Stimulated activated CD4-positive, alpha-beta T cell treated with anti-CD3 and anti-CD28 coated beads, Interleukin-2, amount 100 ng/mL, for 48 hours (primary cell): ENCODE results near the gene SOX12.
"Not testable (repeated sequence)": the region's sequence is repeated elsewhere in the genome, so short reads cannot be mapped to it uniquely, and the experiment has no call there.

Experiments
- DNase-seq, 2 donors: peaks; one replicate each; pipeline ENCODE4 v3.0.0-alpha.2; 2020

Gene SOX12

DNA sequence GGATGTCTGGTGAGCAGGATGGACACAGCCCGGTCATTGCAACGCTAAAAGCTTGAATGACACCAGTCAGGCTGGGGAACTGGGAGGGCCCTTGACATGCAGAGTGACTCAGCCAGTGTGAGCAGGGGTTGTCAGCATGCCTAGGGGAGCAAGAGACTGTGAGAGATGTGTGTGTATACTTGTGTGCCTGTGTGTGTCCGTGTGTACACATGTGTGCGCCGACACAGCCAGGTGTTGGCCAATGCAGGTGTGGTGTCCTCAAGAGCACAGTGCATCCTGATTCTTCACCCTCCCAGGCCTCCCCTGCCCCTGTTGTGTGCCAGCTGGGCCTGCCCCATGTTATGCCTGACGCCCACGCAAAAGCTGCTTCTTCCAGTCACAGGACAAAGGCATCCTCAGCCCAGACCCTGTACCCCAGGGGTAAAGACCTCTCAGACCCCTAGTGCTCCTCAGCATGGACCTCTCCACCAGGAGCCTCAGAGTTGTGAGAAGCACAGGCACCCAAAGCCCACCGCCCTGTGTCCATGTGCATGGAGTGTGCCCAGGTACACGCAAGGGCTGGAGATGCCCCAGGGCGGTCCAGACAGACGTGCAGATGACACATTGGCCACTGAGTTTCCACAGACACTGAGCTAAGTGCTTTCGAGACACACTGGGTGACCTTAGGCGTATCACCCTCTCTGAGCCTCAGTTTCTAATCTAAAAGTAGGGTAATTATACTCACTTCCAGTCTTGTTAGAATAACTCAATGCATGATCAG is 38.1 kb downstream of the SOX12 start:
- DNase-seq = no peak

DNA sequence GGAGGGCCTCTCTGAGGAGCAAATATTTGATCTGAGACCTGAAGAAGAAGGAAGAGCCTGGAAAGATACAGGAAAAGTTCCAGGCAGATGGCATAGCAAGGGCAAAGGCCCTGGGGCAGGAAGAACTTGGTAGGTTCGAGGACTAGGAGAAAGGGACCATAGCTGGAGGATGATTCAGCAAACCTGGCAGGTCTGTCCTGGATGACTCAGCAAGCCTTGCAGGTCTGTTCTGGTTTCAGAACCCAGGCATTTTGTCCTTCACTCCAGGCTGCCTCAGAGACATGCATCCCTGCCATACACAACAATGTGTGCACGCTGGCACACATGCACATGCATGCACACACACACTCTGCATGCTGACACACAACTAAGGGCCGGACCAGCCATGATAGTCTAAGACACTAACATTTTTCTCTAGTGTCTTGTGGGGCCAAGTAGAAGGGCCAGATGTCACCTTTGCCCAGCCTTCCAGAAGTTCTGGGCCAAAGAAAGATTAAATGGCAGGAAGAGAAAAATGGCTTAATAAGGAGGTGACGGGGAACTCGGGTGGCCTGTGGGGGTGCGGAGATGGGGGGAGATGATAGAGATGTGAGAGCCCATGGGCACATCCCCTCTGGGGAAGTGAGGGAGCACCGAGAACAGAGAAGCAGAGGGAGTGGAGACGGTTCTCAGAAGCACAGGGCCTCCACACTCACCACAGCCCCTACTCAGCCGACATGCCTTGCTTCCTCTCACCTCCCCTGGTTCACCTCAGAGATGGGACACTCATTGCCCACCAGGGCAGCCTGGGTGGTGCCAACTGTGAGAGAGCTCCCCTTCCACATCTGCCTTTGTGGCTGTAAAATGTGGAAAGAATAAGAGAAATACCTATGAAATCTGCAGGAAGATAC is 39.8 kb downstream of the SOX12 start:
- DNase-seq = no peak

- DNase-seq = no peak
These were observed 40.8 kb downstream of the SOX12 start for GRCh38 chr20:366041-366718.

DNA sequence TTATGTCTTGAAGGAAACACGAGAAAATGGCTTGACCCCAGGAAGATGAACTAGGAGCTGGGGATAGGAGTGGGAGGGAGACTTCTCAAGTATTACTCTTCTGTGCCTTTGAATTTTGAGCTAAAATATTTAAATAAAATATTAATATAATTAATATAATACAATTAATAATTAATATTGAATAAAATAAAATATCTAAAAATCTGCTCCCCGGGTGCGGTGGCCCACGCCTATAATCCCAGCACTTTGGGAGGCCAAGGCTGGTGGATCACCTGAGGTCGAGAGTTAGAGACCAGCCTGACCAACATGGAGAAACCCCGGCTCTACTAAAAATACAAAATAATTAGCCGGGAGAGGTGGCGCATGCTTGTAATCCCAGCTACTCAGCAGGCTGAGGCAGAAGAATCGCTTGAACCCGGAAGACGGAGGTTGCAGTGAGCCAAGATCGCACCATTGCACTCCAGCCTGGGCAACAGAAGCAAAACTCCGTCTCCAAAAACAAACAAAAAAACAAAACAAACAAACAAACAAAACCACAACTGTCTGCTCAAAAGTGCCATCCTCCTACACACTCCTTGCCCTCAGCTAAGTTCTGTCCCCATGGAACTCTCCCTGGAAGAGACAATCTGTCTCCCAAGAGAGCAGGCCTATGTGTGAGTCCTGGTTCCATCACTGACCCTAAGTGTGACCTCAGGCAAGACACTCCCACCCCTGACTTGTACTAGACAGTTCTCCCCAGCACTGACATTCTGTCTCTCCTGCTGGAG is 41.5 kb downstream of the SOX12 start:
- no peak for DNase-seq

- DNase-seq = no peak
These were observed 42.1 kb downstream of the SOX12 start for GRCh38 chr20:367486-367887.

DNA sequence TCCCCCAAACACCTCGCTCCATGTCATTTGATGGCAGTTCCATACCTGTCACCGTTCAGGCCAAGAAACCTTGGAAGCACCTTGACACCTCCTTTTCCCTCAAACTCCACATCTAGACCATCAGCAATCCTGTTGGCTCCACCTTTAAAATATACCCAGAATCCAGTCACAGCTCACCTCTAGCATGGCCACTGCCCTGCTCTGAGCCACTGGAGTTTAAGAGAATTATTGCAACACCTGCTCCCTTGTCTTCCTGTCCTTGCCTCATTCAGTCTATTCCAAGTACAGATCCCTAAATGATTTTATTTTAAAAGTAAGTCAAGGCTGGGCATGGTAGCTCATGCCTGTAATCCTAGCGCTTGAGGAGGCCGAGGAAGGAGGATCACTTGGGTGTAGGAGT is 43.6 kb downstream of the SOX12 start:
- no peak for DNase-seq

DNA sequence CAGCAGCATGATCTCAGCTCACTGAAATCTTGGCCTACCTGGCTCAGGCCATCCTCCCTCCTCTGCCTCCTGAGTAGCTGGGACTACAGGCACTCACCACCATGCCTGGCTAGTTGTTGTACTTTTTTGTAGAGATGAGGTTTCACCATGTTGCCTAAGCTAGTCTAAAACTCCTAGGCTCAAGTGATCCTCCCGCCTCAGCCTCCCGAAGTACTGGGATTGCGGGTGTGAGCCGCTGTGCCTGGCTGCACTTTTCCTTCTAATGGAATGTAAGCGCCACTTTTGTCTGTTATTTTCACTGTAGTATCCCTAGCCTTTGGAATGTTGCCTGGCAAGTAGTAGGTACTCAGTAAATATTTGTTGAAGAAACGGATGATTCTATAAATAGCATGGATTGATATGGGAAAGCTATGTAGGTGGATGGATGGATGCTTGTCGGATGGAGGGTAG is 44.8 kb downstream of the SOX12 start:
- DNase-seq = no peak

DNA sequence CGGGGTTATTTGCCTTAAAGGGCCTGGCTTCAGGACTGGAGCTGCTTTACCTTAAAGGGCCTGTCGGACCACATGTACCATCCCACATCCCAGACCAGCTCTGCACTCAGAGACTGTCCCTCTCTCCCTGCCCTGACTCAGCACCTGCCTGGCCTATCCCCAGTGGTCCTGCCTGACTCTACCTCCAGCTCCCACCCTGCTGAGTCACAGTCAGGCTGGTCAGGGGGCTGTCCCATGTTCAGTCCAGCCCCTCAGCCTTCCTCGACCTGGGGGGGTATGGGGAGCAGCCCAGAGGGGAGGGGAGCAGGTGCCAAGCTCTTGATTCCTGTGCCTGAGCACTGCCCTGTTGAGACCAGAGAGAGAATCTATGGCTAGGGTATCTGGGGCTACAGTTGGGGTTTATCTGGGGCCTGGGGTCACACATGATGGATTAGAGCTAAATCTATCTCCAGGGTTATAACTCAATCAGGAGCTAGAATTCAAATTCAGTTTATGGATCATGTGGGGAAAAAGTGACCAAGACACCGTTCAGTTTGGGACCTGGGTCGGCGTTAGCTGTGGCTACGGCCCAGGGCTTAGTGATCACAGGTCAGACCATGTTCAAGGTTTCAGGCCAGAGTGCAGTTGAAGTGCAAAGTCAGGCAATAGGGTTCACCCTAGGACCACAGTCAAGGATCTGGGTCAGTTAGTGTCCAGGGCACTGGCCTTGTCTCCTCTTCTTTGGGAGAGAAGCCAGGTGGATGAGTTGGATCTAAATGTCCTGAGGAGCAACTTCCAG is 45.8 kb downstream of the SOX12 start:
- no peak for DNase-seq

DNA sequence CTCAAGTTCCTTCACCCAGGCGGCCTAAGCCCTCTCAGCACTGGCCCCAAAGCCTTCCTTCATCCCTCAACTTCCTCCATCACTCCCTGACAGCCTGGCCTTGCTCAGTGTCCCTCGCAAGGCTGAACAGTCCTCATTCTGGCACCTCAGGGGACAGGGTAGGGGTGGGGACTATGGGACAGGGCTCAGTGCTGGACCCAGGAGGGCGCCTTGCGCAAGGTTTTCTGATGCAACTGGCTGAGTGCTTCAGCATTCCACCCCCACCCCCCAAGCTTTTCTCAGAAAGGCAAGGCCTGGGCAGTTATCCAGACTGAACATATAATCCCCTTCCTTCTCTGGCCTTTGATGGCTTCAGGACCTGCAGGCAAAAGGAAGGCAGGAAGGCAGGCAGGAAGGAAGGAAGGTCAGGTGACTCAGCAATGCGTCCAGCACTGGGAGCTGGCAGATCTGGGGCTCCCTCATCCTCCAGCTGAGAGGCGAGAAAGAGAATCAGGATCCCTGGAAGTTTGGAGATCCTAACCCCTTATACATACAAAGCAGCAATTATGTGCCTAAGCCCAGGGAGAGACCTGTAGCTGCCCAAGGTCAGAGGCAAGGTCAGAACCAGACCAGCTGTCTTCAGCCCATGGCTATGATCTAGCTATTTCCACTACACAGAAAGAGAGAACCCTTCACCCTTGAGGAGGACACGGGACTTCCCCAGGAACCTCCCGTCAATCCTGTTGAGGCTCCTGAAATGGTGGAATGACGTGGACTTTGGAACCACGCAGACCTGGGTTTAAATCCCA is 46.6 kb downstream of the SOX12 start:
- DNase-seq = no peak

- DNase-seq = not testable (repeated sequence)
These were observed 47.3 kb downstream of the SOX12 start for GRCh38 chr20:372543-373082.

- no peak for DNase-seq
These were observed 48.0 kb downstream of the SOX12 start for GRCh38 chr20:373171-373890.

- DNase-seq = no peak
These were observed 50.0 kb downstream of the SOX12 start for GRCh38 chr20:375265-375889.

DNA sequence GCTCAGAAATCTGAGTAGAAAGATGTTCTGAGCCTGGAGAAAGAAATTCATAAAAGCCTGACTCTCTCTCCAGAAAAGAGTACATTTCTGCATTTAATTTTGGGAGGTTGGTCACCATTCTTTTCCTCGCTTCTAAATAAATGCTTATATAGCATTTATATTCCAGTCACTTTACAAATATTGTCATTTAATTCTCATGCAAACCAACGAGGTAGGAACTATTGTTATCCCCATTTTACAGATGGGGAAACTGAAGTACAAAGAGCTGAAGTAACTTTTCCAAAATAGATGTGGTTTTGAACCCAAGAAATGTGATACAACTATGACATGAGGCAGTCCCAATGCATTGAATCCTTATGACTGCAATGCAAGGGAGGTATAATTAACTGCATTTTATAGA is 50.7 kb downstream of the SOX12 start:
- DNase-seq = no peak

GRCh38 chr20:376750-377149 is 51.4 kb downstream of the SOX12 start:
- DNase-seq = no peak

GRCh38 chr20:377578-377977 is 52.2 kb downstream of the SOX12 start:
- DNase-seq = not testable (repeated sequence)

DNA sequence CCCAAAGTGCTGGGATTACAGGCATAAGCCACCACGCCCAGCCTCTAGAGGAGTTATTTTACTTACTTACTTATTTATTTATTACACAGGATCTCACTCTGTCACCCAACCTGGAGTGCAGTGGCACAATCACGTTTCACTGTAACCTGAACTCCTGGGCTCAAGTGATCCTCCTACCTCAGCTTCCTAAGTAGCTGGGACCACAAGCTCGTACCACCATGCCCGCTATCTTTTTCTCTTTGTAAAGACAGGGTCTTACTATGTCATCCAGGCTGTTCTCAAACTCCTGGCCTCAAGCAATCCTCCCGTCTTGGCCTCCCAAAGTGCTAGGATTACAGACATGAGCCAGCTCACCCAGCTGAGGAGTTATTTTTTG is 53.6 kb downstream of the SOX12 start:
- DNase-seq = no peak
